ENCODE data around the gene PROK1.
"Not testable (repeated sequence)": the region's sequence is repeated elsewhere in the genome, so short reads cannot be mapped to it uniquely, and the experiment has no call there.

PROK1 gene

DNA sequence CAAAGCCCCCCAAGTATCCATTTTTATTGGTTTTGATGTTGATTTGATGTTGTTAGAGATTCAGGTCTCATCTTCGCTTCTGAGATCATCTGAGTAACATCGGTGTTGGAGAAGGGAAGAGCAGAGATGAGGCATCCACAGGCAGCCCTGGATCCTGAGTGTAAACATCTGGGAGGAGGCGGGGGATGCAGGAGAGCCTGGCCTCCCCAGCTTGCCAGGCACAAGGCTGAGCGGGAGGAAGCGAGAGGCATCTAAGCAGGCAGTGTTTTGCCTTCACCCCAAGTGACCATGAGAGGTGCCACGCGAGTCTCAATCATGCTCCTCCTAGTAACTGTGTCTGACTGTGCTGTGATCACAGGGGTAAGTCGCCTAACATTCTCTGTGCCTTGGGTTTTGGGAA is at the start of gene PROK1:
Gene PROK1, plus strand, starts transcription at position 221 of the 400 bp plus-strand sequence. Its CDS starts 68 bp downstream, at position 289.
- no peak for DNase-seq (ENCODE audit: low spot score)

GRCh38 chr1:110403805-110404204 is 47.1 kb upstream of the PROK1 start:
- no peak for DNase-seq (ENCODE audit: low spot score)

GRCh38 chr1:110404401-110404800 is 46.5 kb upstream of the PROK1 start:
- no peak for DNase-seq (ENCODE audit: low spot score)

- DNase-seq (ENCODE audit: low spot score), result not testable (repeated sequence)
These were observed 44.5 kb upstream of the PROK1 start for GRCh38 chr1:110406407-110406806.

DNA sequence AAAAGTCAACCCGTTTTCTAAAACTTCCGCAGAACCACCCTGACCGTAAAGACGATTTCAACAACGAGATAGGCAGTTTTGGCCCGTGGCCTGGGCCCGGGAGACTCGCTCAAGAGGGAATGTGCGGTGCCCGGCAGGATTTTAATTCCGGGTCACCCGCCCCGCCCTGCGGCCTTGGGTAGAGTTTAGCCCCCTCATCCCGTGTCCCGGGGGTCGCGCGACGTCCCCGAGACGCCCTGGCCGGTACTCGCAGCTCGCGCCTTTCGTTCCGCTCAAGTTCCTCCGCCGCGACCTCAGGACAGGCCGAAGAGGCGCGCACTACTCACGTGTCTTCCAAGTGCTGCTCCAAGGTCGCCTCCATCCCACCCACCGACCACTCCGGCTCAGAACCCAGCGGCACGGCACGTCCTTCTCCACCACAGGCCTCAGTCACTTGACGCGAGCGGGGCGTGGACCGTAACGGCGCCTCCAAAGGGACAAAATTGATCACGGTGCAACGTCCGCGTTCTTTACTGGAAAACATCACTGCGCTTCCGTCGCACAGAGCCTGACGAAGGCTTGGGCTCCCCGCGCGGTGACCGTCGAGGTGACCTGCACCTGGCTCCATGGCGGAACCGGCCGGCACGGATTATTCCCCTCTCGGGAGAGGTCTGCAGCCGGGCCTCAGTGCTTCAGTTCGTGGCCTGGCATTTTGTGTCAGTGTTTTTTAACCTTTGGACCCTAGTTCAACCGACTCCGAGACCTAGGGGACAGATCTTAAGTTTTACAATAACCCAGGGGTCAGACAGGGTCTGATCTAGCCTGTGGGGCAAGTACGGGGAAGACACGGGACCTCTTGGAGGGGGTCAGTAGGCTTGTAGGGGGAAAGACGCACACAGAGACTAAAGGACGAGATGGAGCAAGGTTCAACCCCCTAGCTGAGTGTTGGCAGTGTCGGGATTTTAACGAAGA is 43.4 kb upstream of the PROK1 start, which contains the start of gene LAMTOR5:
Gene LAMTOR5, minus strand, starts transcription at position 435 of the 951 bp plus-strand sequence. Its CDS starts 74 bp downstream, at position 361.
- DNase-seq (ENCODE audit: low spot score), result peak; percentile 67

DNA sequence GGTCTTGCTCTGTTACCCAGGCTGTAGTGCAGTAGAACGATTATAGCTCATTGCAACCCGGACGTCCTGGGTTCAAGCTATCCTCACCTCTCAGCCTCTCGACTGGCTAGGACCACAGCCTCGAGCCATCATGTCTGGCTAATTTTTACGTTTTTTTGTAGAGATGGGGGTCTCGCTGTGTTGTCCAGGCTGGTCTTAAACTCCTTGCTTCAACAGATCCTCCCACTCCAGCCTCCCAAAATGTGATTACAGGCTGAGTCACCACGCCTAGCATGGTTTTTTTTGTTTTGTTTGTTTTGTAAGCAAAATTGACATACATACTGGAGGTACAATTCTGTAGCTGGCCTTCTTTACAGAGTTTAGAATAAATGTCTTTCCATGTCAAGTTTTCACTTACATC is 42.5 kb upstream of the PROK1 start:
- DNase-seq (ENCODE audit: low spot score), result no peak

GRCh38 chr1:110409316-110409715 is 41.6 kb upstream of the PROK1 start:
- DNase-seq (ENCODE audit: low spot score), result no peak

GRCh38 chr1:110411173-110411735 is 39.7 kb upstream of the PROK1 start:
- no peak for DNase-seq (ENCODE audit: low spot score)

GRCh38 chr1:110412576-110412975 is 38.4 kb upstream of the PROK1 start:
- DNase-seq (ENCODE audit: low spot score), result no peak

- DNase-seq (ENCODE audit: low spot score), result not testable (repeated sequence)
These were observed 37.9 kb upstream of the PROK1 start for GRCh38 chr1:110413045-110413444.

- DNase-seq (ENCODE audit: low spot score), result no peak
These were observed 32.2 kb upstream of the PROK1 start for GRCh38 chr1:110418729-110419128.

DNA sequence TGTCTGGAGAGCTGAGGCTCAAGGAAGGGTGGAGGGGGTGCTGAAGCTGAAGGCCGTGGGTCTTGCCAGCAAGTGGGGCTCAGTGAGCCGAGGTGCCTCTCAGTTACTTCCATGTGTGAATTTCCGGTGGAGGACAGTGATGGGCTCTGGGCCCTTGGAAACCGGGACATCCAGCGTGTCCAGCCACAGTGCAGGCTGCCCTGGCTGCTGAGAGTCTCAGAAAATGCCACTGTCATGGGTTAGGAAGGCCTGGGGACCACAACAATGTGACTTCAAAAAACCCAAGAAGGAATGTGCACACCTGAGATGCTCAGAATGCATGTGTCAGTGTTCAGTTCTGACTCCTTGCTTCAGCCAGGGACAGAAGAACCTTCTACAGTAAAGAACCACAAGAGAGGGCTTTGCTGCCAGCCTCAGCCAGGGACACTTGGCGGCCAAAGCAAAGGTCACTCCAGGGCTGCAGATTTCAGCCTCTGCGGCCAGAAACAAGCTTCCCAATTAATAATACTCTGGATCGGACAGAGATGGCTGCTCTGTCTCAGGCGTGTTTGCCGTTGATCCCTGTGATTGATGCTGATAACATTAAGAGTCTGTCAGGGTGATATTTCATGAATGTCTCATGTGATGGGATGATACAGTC is 30.8 kb upstream of the PROK1 start:
- no peak for DNase-seq (ENCODE audit: low spot score)

GRCh38 chr1:110420874-110421793 is 29.8 kb upstream of the PROK1 start:
- no peak for DNase-seq (ENCODE audit: low spot score)

GRCh38 chr1:110424699-110425611 is 26.0 kb upstream of the PROK1 start:
- no peak for DNase-seq (ENCODE audit: low spot score)

GRCh38 chr1:110425612-110426152 is 25.3 kb upstream of the PROK1 start:
- DNase-seq (ENCODE audit: low spot score), result no peak

GRCh38 chr1:110426854-110427253 is 24.1 kb upstream of the PROK1 start:
- no peak for DNase-seq (ENCODE audit: low spot score)

DNA sequence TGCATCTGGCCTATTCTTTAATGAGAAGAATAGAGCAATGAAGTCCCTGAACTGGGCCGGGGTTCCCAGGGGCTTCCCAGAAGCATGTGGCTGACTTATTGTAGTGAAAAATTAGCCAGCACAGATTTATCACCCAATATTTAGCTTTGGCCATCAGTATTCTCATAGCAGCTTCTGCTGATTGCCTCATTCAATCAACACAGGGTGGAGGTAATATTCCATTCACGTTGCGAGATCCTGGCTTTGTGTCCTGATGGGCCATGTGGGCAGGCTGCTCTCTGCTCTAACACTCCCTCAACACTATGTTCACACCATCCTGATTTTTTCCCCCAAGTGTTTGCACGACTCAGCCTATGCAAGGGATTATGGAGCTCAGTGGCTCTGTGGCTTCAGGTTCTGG is 22.0 kb upstream of the PROK1 start:
- DNase-seq (ENCODE audit: low spot score), result no peak

- DNase-seq (ENCODE audit: low spot score), result no peak
These were observed 20.6 kb upstream of the PROK1 start for GRCh38 chr1:110430366-110430765.

- no peak for DNase-seq (ENCODE audit: low spot score)
These were observed 20.0 kb upstream of the PROK1 start for GRCh38 chr1:110430901-110431300.

GRCh38 chr1:110433213-110433612 is 17.7 kb upstream of the PROK1 start:
- DNase-seq (ENCODE audit: low spot score), result no peak
